T-helper 1 cell (primary cell): ENCODE results near the gene TMEM52.
"Not testable (repeated sequence)": the region's sequence is repeated elsewhere in the genome, so short reads cannot be mapped to it uniquely, and the experiment has no call there.

ENCODE experiments used
- DNase-seq, 5 donors: peaks; one replicate each; pipeline ENCODE4 v3.0.0-alpha.2; 2012 to 2020

The TMEM52 gene

DNA sequence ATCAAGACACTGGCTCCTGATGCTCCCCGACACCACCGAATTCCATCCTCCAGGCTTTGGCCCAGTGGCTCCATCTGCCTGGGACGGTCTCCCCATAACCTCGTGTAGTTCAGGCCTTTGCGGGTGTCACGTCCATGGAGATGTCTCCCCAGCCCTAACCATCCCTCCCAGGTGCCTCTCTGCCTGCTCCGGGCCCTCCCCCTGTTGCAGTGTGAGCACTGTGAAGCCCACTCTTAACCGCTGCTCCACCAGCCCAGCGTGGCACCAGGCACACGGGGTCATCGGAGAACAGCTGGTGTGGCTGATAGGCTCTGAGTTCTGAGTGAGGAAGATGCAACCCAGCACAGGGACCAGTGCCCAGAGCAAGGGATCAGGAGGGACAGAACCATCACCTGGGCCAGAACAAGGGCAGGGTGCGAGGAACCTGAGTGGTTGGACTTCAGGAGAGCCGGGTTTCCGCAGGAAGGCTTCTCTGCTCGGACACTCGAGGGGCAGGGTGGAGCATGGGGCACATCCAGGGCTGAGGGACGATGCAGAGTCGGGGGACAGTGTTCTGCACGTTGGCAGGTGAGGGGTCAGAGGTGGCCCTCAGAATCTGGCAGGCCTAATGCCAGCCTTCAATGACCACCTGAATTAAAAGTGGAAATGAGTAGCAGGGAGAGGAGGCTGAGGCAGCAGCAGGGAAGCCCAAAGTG, 25.6 kb downstream of the TMEM52 start:
- DNase-seq, result no peak

DNA sequence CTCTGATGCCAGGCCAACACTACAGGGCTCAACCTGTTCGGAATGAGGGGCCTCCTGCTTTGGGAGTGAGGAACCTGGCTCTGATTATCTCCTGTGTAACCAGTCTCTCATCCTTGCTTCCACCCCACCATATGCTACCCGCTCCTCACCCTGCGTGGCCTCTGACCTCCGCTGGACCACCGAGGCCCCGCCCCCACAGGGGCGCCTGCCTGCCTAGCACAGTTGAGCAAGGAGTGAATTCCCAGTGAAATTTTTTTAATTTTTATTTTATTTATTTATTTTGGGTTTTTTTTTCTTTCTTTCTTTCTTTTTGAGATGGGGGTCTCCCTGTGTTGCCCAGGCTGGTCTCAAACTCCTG, 26.3 kb downstream of the TMEM52 start:
- no peak for DNase-seq

DNA sequence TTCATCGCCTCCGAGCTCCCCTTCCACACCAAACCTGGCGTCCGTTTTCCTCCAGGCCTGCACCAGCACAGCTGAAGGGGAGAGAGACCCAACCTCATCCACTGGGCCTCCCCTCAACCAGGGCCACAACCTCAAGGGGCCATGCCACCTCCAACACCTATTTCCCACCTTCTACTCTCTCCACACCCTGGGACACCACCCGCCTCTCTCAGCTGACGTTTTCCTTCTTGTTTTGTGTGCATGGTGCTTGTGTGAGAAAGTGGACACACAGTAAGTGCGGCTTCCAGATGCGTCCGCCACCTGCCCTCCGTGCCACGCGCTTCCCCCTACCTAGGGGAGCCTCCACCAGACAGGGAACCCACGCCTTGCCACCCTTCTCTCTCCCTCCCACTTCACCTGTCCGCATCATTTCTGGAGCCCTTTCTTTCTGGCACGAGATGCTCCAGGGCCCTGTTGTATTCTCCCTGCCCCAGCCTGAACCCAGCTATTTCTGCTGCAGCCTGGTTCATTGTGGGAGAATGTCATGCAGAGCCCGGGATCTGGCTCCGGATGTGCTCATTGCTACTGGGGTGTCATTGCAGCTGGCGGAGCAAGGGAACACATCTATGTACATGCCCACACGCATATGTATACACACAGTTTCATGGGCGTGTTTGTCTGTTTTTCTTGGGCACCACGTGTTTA, 26.9 kb downstream of the TMEM52 start:
- no peak for DNase-seq

DNA sequence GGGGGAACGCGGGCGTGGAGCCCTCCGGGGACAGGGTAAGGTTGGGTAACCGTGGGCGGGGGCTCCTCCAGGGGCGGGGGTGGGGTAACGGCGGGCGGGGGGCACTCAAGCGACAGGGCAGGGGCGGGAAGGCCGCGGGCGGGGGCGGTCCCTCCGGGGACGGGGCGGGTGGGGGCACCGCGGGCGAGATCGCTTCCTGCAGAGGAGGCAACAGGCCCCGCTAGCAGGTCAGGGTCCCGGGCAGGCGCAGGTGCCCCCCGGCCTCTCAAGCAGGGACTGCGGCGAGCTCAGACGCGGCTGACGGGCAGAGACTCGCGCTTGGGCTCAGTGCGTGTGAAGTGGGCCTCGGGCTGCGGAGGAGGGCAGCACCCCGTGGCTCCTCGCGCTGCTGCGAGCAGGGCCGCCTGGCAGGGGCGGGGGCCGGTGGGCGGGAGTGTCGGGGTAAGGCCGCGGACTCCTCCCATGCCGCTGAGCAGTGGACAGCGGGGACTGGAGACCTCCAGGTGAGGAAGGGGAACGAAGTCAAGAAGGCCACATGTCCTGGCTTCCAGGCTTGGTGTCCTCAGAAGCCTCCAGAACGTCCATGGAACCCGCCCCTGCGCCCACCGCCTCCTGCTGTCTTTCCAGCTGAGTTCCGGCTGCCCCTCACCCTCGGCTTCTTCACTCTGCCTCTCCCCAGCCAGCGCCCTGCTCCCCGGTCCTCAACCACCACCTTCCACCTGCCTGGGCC, 27.6 kb downstream of the TMEM52 start:
- DNase-seq, result peak; percentile 72 to 80 (median 75)

DNA sequence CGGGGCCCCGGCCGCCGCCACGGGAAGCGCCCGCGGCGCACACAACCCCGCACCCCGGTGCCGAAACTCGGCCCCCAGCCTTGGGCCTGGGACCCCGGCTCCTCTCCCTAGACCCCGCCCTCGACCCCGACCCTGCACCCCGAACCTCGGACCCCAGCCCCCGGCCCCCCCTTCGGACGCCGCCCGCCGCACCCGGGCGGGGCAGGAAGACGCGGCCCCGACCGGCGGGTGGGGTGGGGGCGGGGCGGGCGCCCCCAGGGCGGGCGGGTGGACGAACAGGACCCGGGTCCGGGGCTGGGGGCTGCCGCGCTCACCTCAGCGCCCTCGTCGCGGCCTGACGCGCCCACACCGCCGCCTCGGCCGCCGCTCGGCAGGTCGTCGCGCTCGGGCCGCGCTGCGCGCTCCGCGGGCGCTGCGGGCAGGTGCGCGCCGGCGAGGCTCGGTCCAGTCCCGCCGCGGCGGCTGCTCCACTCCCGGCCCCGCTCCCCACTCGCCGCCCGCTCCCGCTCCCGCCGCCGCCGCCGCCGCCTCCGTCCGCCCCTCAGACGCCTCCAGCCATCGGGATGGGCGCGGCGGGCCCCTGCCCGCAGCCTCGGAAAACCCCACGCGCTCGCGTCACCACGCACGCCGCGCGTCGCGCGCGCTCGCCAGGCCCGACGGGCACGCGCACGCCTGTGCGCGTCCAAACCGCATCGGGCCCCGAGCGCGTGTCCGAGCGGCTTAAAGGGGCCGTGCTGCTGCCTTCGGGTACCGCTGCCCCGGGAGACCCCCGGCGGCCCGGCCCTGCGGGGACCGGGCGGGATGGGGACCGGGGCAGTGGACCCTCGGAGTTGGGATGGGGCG, 28.4 kb downstream of the TMEM52 start, which contains the start of gene GNB1:
Gene GNB1 (minus strand): TSS at position 582 of the 843 bp plus-strand sequence. CDS start 65,634 bp downstream, outside the sequence.
- peak; percentile 76 to 88 (median 79) for DNase-seq

DNA sequence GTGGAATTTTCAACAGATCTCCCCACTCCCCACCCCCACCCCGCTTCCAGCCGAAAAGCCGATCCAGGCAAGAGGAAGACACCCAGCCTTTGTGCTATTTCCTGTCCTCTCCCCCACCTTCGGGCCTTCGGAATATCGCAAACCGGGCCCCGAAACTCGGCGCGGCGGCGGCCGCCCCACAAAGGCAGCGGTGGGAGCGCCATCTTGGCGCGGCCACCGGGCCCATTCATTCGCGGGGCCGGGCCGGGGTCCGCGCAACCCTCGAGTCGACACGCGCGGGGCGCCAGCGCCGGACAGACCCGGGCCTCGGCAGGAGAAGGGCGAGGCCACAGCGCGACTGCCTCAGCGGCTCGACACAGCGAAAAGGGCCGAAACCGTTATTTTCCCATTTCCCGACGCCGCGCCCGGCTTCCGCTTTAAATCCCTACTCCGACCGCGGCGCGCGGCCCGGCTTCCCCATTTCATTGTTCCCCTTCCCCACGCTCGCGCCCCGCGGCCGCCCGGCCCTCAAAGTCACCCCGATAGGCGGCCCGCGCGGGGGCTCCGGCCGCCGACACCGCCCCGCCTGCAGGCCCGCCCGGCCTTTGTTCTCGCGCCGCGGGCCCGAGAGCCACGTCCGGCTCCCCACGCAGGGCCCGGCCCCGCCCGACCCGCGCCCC, 29.1 kb downstream of the TMEM52 start:
- peak in 3 of 5 donors; percentile 35 to 39 (median 36) for DNase-seq

DNA sequence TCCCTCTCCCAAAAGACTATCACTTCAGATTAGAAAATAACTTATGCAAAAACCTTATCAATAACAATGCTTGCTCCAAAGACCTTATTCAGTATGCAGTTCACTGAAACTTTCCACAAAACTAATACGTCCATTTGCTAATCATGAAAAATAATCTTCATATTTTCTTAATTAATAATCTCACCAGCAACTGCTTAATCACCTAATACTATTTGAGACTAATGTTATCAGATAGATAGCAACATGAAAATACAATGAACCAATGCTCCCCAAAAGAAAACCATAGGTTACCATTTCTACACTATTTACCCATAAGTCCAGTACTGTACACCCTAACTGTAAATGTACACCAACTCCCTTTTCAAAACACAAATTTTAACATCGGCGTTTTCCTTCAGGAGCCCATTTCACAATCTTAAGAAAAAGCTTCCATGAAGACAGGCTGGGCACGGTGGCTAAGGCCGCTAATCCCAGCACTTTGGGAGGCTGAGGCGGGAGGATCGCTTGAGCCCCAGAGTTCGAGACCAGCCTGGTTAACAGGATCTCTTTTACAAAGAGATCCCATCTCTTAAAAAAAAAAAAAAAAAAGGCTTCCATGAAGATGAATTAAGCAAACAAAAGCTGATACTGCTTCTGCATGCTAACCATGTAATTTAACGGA, 29.9 kb downstream of the TMEM52 start:
- DNase-seq, result no peak

DNA sequence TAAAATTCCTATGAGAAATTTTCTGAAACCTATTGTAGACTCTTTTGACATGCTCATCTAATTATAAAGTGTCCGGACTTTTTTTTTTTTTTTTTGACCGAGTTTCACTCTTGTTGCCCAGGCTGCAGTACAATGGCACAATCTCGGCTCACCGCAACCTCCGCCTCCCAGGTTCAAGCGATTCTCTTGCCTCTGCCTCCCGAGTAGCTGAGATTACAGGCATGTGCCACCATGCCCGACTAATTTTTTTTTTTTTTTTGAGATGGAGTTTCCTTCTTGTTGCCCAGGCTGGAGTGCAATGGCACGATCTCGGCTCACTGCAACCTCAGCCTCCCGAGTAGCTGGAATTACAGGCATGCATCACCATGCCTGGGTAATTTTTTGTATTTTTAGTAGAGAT, 35.2 kb downstream of the TMEM52 start:
- not testable (repeated sequence) for DNase-seq

DNA sequence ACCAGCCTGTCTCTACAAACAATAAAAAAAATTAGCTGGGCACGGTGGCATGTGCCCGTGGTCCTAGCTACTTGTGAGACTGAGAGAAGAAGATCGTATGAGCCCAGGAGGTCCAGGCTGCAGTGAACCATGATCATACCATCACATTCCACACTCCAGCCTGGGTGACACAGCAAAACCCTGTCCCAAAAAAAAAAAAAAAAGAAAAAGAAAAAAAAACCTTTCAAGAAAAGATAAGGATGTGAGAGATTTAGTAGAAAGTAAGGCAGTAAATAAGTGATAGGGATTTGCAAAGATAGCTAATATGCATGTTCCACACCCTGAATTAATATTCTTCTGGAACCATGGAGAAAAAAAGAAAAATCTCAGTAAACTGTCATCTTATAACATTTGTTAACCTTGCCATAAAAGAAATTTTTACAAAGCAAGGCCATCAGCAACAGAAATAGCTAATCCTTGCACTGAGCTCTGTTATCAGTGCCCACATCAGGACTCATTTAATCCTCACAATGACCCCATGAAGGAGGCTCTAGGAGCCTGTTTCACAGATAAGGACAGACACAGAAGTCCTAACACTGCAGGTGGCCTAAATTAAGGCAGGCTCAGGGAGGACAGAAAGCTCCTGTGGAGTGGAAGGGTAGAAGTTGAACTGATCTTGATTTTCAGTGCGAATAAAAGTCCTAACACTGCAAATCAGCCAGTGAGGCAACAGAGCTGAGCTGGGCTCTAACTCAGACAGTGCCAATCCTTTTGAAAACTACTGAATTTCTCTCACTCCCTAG, 35.8 kb downstream of the TMEM52 start:
- DNase-seq, result no peak

DNA sequence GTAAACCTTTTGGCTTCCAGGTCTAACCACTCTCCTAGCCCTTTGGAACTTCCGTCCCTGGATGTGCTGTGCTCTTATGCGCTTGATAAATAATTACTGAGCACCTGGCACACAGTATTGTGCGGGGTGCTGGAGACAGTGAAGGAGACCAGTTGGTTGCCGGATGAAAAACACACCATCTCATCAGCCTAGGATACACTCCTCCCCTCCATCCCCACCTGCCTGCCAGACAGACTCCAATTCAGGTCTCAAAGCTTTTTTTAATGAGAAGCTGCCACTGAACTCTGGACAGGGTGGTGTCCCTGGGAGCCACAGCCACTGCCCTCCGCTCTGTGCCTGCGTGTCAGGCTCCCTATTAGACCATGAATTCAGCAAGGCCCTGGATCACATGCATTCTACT, 37.4 kb downstream of the TMEM52 start:
- no peak for DNase-seq

DNA sequence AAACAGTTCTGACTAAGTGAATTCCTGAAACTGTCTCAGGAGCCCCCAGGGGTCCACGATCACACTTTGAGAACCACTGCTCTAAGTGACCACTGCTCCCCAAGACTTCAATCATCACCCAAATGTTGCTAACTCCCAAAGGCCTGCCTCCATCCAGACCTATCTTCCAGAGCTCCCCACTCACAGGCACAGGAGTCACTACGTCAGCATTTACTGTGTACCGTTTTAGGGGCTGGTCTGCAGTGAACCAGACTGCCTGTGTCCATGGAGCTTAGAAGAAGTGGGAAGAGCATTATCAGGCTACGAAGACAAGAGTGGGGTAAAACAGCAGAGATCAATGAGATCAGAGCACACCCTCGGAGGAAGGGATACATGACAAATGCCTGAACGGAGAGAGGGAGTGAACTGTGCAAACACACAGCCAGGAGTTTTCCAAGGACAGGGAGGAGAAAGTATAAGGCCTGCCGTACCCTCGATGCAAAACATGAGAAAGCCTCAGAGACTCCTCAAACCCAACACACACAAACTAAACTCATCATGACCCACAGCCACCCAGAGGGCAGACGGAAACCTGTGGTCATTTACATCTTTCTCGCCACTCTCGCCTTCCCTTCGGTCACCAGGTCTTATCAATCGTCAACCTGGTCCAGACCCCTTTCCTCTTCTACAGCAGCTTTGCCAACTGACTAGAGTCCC, 38.3 kb downstream of the TMEM52 start:
- no peak for DNase-seq

DNA sequence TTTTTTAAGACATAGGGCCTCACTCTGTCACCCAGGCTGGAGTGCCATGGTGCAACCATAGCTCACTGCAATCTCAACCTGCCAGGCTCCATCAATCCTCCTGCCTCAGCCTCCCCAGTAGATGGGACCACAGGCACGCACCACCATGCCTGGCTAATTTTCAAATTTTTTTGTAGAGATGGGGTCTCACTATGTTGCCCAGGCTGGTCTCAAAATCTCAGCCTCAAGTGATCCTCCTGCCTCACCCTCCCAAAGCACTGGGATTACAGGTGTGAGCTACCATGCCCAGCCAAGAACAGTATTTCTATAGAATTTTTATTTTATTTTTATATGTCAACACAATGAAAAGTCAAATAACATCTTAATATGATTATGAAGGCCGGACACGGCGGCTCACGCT, 39.1 kb downstream of the TMEM52 start:
- no peak for DNase-seq

DNA sequence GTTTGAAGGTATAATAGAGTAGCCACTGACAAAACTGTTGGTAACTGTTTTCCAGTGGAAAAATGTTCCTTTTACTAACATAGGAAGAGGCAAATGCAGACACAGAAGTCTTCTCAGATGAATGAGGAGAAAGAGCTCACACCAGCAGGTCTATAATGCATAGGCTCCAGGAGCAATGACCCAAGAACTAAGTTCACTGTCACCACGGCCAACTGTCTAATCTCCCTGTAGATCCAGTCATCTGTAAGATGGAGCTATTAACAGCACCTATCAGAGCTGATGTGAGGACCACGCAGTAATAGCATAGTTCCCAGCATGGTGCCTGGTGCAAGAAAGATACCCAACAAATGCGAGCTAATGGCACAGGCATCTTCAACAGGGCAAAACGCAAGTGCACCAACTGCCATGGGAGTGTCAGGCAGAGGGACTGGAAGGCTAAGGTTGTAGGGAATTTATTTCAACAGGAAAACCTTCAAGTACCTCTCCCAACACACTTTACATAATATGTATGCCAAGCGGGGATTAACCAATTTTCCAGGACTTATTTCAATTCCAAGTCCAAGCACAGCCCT, 41.1 kb downstream of the TMEM52 start:
- DNase-seq, result no peak

DNA sequence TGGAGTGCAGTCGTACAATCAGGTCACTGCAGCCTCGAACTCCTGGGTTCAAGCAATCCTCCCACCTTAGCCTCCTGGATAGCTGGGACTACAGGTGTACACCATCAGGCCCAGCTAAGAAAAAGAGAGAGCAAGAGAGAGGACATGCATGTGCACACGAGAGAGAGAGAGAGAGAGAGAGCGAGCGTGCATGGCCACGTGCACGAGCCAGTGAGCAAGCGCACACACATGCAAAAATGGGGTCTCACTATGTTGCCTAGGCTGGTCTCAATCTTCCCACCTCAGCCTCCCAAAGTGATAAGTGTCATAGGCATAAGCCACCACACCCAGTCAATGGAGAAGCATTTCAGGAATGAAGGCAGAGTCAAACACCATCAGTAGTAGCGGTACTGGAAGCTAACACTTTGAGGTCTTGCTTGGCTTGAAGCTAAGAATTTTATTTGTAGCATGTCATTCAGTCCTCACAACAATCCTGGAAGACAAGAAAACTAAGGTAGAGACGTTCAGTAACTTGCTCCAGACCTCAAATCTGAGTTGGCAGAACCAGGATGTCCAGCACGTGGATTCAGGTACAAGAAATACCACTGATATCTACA, 42.6 kb downstream of the TMEM52 start:
- DNase-seq, result no peak

DNA sequence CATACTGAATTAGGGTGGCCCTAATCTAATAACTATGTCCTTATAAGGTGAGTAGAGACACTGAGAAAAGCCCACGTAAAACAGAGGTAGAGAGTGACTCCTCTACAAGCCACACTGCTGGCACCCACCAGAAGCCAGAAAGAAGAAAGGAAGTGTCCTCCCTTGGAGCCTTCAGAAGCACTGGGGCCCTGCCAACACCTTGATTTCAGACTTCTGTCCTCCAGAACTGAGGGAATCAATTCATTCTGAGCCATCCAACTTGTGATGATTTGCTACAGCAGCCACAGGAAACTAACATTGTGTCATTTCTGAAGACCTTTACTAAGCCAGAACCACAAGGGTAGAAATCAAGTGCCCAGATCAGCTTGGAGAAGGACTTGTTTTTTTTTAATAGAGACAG, 43.1 kb downstream of the TMEM52 start:
- peak in 1 of 5 donors; percentile 44 for DNase-seq

DNA sequence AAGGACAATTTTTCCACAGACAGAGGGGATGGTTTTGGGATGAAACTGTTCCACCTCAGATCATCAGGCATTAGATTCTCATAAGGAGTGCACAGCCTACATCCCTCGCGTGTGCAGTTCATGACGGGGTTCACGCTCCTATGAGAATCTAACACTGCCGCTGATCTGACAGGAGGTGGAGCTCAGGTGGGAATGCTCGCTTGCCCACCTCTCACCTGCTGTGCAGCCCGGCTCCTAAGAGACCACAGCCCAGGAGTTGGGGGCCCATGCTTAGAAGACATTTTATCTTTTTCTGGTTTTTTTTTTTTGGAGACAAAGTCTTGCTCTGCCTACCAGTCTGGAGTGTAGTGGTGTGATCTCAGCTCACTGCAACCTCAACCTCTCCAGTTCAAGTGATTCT, 44.2 kb downstream of the TMEM52 start:
- no peak for DNase-seq

DNA sequence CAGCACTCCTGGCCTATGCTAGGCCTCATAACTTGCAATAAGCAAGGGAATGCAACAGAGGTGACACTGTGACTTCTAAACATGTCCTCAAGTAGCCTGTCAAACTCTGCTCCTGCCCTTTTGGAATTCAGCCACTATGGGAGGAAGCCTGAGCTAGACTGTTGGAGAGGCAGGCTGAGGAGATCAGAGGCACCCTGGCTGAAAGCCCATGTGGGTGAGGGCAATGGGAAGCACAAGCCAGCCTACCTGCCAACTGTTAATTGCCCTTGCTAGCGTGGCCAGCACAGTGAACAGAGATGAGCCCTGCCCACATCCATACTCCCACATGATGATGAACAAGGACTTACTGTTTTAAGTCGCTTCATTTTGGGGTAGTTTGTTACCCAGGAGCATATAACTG, 45.9 kb downstream of the TMEM52 start:
- DNase-seq, result no peak

DNA sequence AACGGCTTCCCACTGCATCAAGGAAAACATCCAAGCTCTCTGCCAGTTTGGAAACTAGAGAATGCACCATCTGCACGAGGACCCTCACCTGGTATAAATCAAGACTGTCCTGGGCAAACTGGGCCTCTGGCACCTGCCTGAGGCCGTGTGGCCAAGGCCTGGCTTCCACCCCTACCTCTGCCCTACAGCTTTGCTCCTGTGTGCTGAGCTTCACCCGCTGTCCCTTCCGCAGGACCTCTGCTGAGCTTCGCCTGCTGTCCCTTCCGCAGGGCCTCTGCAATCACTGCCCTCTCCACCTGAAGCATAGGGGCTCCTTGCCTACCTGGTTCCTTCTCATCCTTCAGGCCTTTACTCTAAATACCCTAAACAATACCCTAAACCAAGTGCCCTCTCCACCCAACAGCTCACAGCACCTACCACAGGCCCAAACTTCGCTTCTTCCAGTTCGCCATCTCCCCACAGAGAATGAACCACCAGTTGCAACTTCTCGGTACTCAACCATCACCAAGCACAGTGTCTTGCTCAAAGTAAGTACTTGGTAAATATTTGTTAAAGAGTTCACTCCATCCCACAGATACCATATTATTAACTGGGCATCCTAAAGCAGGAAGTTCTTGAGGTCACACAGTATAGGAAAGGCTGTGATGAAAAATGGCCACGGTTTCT, 46.6 kb downstream of the TMEM52 start:
- no peak for DNase-seq

DNA sequence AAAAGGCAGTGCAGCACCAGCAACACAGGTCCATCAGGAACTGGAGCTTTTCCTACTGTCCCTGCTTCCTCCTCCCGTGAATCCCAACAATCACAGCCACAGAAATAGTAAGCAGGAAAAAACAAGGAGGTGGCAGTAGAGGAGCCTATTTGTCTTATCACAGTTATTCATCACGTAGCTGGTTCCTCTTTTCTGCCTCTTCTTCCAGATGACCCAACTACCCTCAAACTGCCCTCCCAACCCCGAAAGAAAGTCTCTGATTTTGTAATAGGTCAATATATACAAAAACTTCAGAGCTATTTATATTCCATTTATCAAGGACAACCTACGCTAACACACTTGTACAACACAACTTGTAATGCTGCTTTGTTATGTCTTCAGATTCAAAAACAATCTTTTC, 49.6 kb downstream of the TMEM52 start:
- DNase-seq, result no peak
